GM15510 (cell line): ENCODE data around the gene PPP5C.

Experiments
- POLR2A ChIP-seq: IDR thresholded peaks from 3 replicates; pipeline ENCODE4 v1.6.1; 2011; ENCODE audit warnings: borderline replicate concordance; ENCODE audit not compliant: insufficient read length; ENCODE audit errors: extremely low read depth

The PPP5C gene

DNA sequence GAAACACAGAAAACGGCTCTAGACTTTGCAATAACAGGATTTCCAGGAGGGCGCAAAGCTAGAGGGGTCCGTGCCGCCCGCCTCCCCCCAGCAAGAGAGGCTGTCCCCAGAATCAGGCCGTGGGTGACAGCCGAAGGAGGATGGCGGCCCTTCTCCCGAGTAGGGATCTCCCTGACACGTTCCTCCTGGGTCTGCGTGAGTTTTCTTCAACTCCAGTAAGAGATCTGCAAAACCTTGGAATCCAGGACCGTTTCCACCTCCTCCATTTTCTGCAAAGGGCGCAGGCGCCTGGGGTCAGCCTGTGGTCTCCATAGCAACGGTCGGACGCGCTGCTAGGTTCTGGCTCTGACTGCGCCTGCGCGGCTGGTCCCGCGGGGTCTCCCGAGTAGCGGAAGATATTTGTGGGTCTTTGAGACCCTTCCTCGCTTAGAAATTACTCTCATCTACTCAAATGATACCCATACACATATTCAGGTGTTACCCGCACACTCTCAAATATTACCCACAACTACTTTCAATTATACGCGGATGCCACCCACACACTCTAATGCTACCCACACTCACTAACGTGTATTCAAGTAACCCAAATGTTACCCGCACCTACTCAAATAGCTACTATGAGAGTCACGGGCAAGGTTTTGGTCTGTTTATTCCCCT, 79.7 kb downstream of the PPP5C start:
- TF ChIP-seq POLR2A: no peak

DNA sequence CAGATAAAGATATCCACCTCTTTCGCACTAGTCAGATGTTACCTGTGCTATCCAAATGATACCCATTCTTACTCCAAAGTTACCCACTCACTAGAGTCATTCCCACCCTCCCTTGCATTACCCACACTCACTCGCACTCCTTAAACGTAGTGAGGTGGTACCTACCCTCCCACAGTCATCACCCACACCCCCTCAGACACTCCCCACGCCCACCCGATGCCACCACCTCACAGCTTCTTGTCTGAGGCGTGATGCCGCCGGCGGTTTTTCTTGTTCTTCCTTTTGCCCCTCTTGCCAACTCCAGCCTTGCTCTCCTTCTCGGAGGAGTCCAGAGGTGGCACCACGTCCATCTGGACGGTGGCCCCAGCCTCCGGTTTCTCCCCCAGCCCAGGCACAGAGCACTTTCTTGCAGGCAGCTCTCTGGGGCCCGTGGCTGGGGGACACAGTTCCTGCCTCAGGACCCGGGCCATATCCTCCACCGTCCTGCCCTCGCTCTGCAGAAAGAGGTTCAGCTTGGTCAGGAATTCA, 80.7 kb downstream of the PPP5C start:
- TF ChIP-seq POLR2A: no peak

DNA sequence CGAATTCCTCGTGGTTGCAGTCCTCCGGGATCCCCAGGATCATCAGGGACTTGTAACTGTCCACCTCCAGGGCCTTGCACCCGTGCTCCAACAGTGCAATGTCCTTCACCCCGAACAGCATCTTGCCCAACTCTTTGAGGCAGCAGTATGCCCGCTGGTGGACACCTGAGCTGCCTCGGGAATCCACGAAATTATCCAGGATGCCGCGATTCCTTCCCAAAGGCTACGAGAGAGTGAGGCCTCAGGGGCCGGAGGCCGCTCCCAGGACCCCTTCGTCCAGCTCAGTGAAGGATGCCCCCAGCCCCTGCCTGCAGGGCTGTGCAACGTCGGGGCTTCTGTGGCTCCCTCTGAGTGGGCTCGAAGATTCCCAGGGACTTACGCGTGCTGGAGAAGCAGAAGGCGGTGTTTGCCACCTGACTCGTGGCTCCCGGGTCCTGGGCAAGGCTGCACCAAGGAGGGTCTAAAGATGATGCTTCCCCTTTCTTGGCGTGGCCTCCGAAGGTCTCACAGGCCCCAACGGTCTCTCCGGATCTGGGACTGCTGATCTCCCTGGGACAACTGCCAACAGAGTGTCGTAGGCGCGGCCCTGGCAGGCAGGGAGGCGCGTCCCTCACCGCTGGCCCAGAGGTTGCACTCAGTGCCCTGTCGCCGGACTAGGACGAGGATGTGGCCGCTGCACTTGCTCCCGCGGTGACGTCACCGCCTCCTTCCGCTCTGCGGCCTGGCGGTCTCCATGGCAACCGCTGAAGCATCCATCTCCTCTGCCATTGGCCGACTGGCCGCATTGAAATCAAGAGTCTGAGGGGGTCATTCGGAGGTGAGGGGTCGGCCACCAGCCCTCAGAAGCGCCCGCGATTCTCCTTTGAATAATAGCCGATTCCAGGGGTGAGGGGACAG, 81.6 kb downstream of the PPP5C start, which contains the start of gene PNMA8C:
Gene PNMA8C, minus strand, starts transcription at position 698 of the 897 bp plus-strand sequence. Its CDS starts 577 bp downstream, at position 121.
- no peak for TF ChIP-seq POLR2A

DNA sequence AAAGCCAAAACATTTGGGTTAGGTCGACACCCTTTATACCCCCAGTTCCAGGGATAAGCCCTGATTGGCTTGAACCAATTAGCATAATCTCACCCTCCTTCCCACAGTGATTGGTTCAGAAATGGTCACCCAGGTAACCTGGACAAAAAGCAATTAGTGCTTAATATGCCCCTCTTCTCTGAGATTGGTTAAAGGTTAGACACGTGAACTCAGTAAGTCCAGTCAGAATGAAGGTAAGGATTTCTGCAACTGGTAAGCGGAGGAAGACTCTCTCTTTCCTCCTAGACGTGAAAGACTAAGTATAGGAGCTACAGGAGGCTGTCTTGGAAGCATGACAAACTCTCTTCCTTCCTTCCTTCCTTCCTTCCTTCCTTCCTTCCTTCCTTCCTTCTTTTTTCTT, 83.1 kb downstream of the PPP5C start:
- no peak for TF ChIP-seq POLR2A

DNA sequence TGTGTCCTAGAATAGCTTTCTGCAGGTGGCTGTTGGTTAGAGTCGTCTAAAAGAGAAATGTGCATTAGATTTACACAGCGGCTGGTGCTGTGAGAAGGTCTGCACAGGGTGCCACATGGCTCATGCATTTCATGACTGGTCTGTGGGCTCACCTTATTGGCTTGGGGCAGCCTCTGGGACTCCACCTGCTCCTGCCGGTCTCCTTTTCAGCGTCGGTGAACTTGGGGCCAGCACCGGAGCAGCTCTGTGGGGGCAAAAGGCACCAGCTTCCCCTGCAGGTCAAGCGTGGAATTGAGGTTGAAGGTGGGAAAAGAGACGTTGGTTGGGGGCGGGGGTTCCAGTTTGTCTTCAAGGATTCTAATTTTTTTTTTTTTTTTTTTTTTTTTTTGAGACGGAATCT, 84.9 kb downstream of the PPP5C start:
- TF ChIP-seq POLR2A: no peak

DNA sequence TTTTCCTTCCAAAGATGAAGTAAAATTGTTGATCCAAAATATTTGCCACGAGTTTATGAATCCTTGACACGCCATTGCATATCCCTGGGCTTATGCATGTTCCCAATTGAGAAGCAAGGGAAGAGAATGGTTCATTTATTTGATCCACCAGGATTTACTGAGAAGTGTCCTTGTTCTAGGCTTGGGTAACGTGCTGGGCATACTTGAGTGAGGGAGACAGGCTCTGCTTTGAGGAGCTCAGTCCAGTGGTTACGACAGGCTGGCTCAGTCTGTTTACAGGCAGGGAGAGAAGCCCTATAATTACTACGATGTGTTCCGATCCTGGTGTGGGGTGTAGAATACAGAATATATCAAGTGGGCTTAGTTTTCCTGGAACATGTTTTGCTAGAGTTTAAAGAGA, 88.1 kb downstream of the PPP5C start:
- TF ChIP-seq POLR2A: no peak
